ENCODE results near the gene SPATA13. TPM values are rescaled to one million over a fixed set of nuclear protein-coding genes. Genes with fewer than 3 reads are reported as not detected.
A peak's percentile ranks its signal among the peaks of the same experiment; 100 is the strongest.

SPATA13 gene
- total and polyA plus RNA-seq, 2 donors (not counting 1 experiment from before 2014, with no cell fraction given) = 11.6 to 24.6 TPM

- TF ChIP-seq, protein P1, sequence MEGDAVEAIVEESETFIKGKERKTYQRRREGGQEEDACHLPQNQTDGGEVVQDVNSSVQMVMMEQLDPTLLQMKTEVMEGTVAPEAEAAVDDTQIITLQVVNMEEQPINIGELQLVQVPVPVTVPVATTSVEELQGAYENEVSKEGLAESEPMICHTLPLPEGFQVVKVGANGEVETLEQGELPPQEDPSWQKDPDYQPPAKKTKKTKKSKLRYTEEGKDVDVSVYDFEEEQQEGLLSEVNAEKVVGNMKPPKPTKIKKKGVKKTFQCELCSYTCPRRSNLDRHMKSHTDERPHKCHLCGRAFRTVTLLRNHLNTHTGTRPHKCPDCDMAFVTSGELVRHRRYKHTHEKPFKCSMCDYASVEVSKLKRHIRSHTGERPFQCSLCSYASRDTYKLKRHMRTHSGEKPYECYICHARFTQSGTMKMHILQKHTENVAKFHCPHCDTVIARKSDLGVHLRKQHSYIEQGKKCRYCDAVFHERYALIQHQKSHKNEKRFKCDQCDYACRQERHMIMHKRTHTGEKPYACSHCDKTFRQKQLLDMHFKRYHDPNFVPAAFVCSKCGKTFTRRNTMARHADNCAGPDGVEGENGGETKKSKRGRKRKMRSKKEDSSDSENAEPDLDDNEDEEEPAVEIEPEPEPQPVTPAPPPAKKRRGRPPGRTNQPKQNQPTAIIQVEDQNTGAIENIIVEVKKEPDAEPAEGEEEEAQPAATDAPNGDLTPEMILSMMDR (conservative IDR thresholded peaks at IDR 0.05 in 1 of 2, IDR thresholded peaks at IDR 0.05 in 1 of 2; ENCODE audit: low read depth in 1 of 2, low read length in 2 of 2) = no peak
- TF ChIP-seq EZH2 (IDR thresholded peaks at IDR 0.05; ENCODE audit: low read length, missing control alignments) = no peak
- Histone ChIP-seq H3K9me3 (ENCODE audit: control insufficient read depth, insufficient read depth, low read depth, low read length) (no peaks in the 10 kb centered on the region), H3K79me2 (ENCODE audit: control insufficient read depth, insufficient read depth, low read length) (no peaks in the 10 kb centered on the region), H3K4me2 (ENCODE audit: extremely low read depth, insufficient read depth, low read length) (no peak overlapping the region), H3K36me3 (ENCODE audit: control insufficient read depth, insufficient read depth, low read length) (peaks cover 2% of the 10 kb centered on the region), H4K20me1 (ENCODE audit: control insufficient read depth, extremely low read depth, insufficient read depth, low read length) (no peaks in the 10 kb centered on the region), H3K9ac (ENCODE audit: insufficient read depth, low read length) (no peak overlapping the region), H3K4me3 (replicated peaks in 1 of 4; ENCODE audit: control extremely low read depth in 1 of 4, insufficient read depth in 1 of 4, low read depth in 3 of 4, low read length in 4 of 4) (no peak overlapping the region), H3K4me1 (ENCODE audit: control insufficient read depth, extremely low read depth, insufficient read depth, low read length) (no peaks in the 10 kb centered on the region), H3K27me3 (ENCODE audit: control insufficient read depth, insufficient read depth, low read length) (no peaks in the 10 kb centered on the region), H3K27ac (ENCODE audit: insufficient read depth, low read length) (no peak overlapping the region), H2AFZ (ENCODE audit: low read length) (no peak overlapping the region)
- no peak for DNase-seq (ENCODE audit: low read depth in 2 of 2)
These were observed 97.0 kb downstream of the SPATA13 start for GRCh38 chr13:24257497-24257896.

GRCh38 chr13:24261566-24261965 is 101.0 kb downstream of the SPATA13 start:
- H3K79me2 ChIP-seq (ENCODE audit: control insufficient read depth, insufficient read depth, low read length) = no peaks in the 10 kb centered on the region
- no peak for DNase-seq (ENCODE audit: low read depth in 2 of 2)
- H3K9ac ChIP-seq (ENCODE audit: insufficient read depth, low read length) = no peak overlapping the region
- H3K4me1 ChIP-seq (ENCODE audit: control insufficient read depth, extremely low read depth, insufficient read depth, low read length) = no peaks in the 10 kb centered on the region
- no peak overlapping the region for H3K4me2 ChIP-seq (ENCODE audit: extremely low read depth, insufficient read depth, low read length)
- no peaks in the 10 kb centered on the region for H3K9me3 ChIP-seq (ENCODE audit: control insufficient read depth, insufficient read depth, low read depth, low read length)
- no peak overlapping the region for H3K4me3 ChIP-seq (replicated peaks in 1 of 4; ENCODE audit: control extremely low read depth in 1 of 4, insufficient read depth in 1 of 4, low read depth in 3 of 4, low read length in 4 of 4)
- no peak for TF ChIP-seq EZH2 (IDR thresholded peaks at IDR 0.05; ENCODE audit: low read length, missing control alignments)
- TF ChIP-seq, protein P1 (conservative IDR thresholded peaks at IDR 0.05 in 1 of 2, IDR thresholded peaks at IDR 0.05 in 1 of 2; ENCODE audit: low read depth in 1 of 2, low read length in 2 of 2) = no peak
- H2AFZ ChIP-seq (ENCODE audit: low read length) = no peak overlapping the region
- no peak overlapping the region for H3K27ac ChIP-seq (ENCODE audit: insufficient read depth, low read length)
- no peaks in the 10 kb centered on the region for H4K20me1 ChIP-seq (ENCODE audit: control insufficient read depth, extremely low read depth, insufficient read depth, low read length)
- H3K27me3 ChIP-seq (ENCODE audit: control insufficient read depth, insufficient read depth, low read length) = no peaks in the 10 kb centered on the region
- no peaks in the 10 kb centered on the region for H3K36me3 ChIP-seq (ENCODE audit: control insufficient read depth, insufficient read depth, low read length)

DNA sequence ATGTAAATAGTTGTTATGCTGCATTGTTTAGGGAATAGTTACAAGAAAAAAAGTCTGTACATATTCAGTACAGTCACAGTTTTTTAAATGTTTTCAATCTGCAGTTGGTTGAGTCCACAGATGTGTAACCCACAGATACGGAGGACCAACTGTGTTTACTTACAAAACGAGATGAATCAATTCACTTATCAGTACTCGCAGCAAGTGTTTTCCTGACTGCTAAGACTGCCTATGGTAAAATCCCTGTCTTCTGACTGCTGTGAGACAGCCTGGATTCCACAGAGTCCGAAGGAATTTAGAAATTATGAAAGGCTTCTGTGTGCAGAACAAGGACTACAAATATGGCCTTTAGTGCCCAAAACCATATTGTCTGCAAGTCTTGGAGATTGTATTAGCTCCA is 103.1 kb downstream of the SPATA13 start:
- H3K27me3 ChIP-seq (ENCODE audit: control insufficient read depth, insufficient read depth, low read length) = no peaks in the 10 kb centered on the region
- TF ChIP-seq EZH2 (IDR thresholded peaks at IDR 0.05; ENCODE audit: low read length, missing control alignments) = no peak
- TF ChIP-seq, protein P1 (conservative IDR thresholded peaks at IDR 0.05 in 1 of 2, IDR thresholded peaks at IDR 0.05 in 1 of 2; ENCODE audit: low read depth in 1 of 2, low read length in 2 of 2) = no peak
- H3K4me3 ChIP-seq (replicated peaks in 1 of 4; ENCODE audit: control extremely low read depth in 1 of 4, insufficient read depth in 1 of 4, low read depth in 3 of 4, low read length in 4 of 4) = no peak overlapping the region
- H4K20me1 ChIP-seq (ENCODE audit: control insufficient read depth, extremely low read depth, insufficient read depth, low read length) = no peaks in the 10 kb centered on the region
- H3K9ac ChIP-seq (ENCODE audit: insufficient read depth, low read length) = no peak overlapping the region
- no peak overlapping the region for H3K27ac ChIP-seq (ENCODE audit: insufficient read depth, low read length)
- DNase-seq (ENCODE audit: low read depth in 2 of 2) = peak; percentile 46 to 69
- no peaks in the 10 kb centered on the region for H3K4me1 ChIP-seq (ENCODE audit: control insufficient read depth, extremely low read depth, insufficient read depth, low read length)
- no peak overlapping the region for H2AFZ ChIP-seq (ENCODE audit: low read length)
- no peaks in the 10 kb centered on the region for H3K36me3 ChIP-seq (ENCODE audit: control insufficient read depth, insufficient read depth, low read length)
- H3K9me3 ChIP-seq (ENCODE audit: control insufficient read depth, insufficient read depth, low read depth, low read length) = no peaks in the 10 kb centered on the region
- H3K4me2 ChIP-seq (ENCODE audit: extremely low read depth, insufficient read depth, low read length) = no peak overlapping the region
- H3K79me2 ChIP-seq (ENCODE audit: control insufficient read depth, insufficient read depth, low read length) = no peaks in the 10 kb centered on the region

Data from fibroblast of lung (primary cell).